ENCODE results near the gene KLHL8.

KLHL8 gene

DNA sequence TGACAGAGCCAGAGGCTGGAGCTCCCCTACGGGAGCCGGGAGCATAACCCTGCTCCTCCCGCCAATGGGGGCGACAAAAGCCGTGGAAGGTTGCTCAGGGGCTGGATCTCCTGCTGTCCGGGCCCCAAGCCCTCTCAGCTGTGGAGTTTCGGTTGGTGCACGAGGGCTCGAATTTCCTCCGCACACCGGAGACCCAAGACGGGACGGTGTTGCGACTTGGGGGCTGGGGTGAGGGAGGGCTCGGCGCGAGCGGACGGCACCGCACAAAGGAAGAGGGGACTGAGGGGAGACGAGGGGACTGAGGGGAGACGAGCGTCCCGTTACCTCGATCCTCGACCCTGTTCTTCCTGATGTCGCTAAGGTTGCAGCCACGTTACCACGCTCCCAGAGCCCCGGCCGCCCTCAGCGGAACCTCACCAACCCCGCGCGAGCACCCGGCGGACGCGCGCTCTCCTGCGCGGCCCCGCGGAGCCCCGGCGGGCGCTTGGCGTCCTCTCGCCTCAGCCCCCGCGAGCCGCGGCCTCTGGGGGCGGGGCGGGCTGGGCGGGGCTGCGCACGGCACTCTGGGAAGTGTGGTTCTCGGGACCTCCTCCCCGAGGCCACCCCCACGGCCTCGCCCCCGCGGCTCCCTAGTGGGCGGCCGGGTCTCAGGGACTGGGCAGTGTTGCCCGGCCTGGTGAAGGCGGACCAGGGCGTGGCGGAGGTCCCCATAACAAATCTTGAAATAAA lies at the start of gene KLHL8:
TSS of gene KLHL8 (minus strand) at position 525 of the 729 bp plus-strand sequence. CDS start 25,079 bp downstream, outside the sequence.
- DNase-seq: peak; percentile 88

DNA sequence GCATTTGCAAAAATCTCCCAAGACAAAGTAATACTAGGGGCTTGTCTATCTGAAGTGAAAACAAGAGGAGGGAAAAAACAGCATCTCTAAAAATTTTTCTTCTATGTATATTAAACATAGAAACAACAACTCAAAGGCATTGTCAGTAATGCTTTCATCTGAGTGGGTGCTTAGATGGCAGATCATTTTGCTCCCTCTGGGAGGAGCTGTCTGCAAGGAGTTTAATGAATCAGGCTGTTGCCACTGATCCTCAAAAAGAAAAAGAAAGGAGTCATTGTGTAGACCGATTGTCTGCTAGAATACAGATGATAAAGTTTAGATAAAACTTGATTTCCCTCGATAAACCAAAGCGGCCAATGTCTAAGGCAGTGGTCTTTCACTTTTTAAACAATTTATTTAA lies 49.7 kb upstream of the KLHL8 start:
- DNase-seq: no peak

DNA sequence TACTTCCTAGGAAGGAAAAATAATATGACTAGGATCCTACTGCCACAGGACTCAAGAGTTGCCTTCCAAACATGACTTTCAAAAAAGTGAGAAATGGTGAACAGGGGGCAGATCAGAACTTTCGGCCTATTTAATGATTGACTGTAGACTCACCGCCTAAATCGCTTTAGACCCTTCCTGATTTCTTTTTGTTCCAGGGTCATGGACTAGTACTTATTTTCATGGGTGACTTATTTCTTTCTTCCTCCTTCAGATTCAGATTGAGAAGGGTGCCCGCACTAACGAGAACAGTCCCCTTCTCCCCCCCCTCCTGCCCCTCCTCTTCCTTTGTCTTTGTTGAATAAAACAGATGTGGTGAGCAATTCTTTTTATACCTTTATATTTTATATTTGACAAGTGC lies 48.0 kb upstream of the KLHL8 start:
- no peak for DNase-seq

DNA sequence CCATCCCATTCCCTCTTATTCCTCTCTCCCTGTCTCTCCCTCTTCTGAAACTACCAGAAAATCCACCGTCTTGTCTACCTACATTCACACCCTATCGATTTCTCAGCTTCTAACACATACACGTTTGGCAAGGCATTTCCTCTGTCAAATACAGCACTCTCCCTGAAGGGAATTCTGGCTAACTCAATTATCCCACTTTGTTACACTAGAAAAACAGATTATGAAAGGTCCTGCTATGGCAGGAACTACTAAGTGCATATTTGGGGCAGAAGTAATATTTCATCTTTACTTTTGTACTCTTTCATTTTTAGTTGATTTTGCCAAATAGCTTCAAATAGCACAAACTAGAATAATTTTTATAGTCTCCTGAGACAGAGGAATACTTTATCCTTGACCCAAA lies 46.6 kb upstream of the KLHL8 start:
- no peak for DNase-seq

DNA sequence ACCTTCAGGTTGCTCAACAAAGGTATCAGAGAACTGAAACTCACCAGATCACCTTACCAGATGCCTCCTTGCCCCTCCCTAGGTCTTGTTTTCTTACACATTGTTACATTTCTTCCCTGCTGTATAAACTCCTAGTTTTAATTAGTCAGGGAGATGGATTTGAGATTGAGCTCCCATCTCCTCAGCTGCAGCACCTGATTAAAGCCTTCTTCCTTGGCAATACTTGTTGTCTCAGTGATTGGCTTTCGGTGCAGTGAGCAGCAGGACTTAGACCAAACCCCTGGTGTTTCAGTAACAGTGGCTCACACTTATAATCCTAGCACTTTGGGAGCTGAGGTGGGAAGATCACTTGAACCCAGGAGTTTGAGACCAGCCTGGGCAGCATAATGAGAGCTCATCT lies 42.5 kb upstream of the KLHL8 start:
- DNase-seq: no peak

DNA sequence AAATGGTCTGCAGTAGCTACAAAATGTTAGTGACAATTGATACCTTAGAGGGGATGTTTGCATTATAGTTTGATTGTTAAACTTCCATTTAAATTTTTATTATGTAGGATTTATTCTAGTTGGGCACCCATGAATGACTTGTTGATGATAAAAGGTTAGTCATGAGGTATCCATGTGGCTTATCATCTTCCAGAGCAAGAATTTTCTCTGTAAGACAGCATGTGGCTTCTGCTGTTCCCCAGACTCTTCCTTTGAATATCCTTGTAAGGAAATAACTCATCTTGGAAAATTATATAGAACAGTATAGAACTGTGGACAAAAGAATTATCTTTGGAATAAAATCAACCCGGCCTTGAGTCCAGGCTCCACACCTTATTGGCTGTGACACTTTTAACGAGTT lies 40.1 kb upstream of the KLHL8 start:
- DNase-seq: no peak

DNA sequence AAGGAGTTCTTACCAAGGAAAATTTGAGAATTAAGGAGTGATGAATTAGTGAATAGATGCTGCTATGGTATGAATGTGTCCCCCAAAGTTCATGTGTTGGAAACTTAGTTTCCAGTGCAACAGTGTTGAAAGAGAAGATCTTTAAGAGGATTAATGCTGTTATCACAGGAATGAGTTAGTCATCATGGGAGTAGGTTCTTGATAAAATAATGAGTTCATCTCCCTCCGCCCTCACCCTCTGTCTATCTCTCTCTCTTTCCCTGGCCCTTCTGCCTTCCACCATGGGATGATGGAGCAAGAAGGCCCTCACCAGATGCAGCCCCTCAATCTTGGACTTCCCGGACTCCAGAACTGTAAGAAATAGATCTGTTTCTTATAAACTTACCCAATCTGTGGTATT lies 38.3 kb upstream of the KLHL8 start:
- DNase-seq: no peak

DNA sequence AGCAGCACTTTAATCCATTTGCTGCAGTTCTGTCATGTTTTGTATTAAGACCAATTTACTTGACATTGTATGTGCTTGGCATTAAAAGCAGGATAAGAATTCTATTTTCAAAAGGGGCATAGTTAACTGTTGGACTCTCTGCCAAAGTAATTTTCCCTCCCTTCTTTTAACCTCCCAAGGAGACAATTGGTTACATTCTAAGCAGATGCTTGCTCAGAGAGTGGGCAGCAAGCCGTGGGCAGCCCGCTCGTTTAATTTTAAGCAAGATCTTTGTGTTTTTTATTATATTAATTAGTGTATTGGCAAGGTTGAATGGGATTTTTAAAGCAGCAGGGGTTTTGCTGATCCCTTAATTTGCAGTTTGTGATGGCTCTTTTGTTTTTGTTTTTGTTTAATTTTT lies 37.1 kb upstream of the KLHL8 start:
- no peak for DNase-seq

DNA sequence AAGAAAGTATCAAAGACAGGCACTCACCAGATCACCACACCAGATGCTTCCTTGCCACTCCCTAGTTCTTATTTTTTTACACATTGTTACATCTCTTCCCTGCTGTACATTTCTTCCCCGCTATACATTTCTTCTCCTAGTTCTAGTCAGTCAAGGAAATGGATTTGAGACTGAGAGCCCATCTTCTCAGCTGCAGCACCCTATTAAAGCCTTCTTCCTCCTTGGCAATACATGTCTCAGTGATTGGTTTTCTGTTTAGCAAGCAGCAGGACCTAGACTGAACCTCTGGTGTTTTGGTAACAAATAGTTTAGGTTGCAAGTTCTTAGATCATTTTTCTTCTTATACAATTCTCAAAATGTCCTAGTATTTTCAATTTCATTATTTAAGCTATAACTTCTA lies 35.3 kb upstream of the KLHL8 start:
- no peak for DNase-seq

DNA sequence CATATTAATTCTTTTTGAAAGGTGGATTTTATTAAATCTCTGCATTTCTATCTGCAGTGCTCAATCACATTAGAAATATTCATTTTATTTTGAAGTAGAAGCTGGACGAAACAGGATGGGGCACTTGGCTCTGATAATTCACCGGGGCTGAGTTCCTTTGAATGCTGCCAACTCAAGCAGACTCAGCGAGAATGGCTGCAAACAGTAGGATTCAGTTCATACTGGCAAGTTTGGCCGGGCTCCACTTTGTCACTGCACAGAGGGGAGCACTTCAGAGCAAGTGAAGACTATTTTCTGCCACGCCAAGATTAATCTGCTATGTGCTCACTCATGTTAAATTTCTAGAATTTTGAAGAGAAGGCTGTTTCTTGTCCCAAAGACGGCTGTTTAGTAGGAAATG lies 30.7 kb upstream of the KLHL8 start:
- DNase-seq: no peak

DNA sequence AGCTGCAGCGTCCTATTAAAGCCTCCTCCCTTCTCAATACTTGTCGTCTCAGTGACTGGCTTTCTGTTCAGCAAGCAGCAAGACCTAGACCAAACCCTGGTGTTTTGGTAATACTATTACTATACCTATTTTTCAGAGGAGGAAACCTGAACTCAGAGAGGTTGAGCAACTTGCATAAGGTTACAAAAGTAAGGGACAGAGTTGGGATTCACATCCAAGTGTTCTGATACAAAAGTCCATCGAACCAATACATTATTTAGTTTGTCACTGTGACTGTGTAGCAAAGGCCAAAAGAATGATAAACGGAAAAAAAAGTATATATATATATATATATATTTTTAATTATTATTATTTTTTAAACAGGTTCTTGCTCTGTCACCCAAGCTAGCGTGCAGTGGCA lies 29.9 kb upstream of the KLHL8 start:
- DNase-seq: no peak

DNA sequence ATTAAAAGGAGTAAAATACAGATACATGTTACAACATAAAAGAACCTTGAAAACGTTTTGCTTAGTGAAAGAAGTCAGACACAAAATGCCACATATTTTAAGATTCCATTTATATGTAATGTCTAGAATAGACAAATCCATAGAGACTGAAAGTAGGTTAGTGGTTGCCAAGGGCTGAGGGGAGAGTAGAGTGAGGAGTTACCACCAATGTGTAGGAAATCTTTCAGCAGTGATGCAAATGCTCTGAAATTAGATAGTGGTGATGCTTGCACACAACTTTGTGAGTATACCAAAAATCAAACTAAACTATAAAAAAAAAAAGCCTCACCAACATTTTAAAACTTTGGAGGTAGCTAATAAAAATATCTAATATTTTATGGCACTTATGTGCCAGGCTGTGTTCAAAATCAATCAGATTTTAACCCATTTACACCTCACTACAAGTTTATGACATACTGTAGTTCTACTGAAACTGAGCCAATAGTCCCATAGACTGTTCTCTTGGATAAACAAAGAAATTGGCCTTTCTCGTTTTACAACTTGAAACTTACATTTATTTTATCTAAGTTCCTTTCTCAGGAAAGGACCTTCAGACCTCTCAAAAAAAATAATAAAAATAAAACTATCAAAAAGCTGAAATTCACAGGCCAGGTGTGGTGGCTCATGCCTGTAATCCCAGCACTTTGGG lies 29.1 kb upstream of the KLHL8 start:
- DNase-seq: no peak

DNA sequence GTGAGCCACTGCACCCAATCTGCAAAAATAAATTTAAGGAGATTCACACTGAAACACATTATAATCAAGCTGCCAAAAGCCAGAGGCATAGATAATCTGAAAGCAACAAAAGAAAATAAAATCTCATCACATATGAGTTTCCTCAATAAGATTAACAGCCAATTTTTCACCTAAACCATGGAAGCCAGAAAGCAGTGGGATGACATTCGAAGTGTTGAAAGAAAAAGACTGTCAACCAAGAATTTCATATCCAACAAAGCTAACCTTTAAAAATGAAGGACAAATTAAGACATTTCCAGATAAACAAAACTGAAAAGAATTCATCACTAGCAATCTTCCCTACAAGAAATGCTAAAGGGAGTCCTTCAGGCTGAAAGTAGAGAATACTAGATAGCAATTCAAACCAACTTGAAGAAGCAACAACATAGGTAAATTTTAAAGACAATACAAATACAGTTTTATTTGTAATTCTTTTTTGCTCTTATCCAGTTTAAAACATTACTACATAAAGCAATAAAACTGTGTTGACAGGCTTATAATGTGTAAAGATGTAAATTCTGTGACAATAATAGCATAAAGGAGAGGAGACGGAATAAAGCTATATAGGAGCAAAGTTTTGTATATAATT lies 23.1 kb upstream of the KLHL8 start:
- no peak for DNase-seq

DNA sequence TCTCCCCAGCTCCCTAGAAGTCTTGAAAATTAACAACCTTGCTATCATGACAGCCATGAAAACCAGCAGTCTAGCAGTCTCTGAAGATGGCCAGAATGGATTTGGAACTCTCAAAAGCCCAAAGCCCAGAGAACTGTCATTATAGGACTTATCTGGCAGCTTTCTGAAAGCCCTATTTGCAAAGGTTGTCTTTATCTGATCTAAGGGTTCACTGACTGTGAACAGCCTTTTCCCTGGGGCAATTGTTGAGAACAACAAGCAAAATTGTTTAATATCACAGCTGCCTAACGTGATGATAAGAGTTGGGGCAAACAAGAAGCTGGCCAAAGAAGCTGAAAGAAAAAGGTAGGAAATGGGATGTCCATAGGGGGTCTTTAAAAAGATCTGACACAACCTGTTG lies 20.9 kb upstream of the KLHL8 start:
- no peak for DNase-seq

DNA sequence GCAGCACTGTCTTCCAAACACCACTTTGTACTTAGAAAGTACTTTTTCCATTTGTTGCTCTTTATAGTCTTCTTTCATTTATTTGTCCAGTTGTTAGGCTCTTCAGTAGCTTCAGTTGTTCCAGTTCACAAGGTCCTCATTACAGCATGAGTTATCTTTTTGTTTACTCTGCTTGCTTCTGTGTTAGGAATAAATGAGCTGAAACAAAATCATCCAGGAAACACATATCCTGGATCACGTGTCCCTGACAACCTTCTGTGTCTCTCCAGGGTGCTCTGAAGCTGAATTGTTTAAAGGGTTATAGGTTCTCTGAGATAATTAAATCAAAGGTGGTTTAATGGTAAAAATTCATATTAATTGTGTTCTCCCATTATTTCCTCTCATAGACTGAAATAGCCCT lies 19.9 kb upstream of the KLHL8 start:
- no peak for DNase-seq

DNA sequence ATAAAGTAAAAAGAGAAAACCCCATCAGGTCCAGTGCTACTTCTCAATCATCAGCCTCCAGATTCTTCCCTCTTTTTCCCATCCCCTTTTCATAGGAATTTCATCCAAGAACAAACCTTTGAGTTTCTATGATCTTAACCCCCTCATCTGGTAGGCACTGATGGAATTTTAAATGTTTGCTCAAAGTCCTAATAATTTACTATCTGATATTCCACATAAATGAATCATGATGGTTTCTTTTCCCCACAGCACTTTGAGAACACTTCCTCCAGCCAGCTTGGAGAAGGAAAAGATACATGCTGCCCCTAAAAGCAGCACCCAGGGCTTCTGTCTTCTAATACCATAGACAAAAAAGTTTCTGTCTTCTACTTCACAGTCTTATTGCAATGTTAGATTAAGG lies 19.4 kb upstream of the KLHL8 start:
- no peak for DNase-seq

DNA sequence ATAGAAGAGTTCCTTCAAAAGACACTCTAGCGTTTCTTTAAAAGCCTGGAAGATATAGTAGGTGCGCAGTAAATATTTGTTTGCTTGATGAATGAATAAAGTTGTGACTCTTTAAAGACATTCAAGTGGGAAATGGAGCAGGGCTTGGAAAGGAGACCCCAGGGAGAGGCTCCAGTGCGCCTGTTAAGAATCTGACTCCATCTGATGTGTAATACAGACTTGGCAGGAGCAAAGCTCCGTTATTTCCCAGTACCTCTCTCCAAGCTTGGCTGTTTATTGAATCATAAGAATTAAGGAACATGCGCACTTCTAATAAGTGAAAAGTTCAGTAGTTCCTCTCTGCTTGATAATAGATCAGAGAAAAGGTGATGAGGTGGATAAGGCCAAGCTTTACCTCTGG lies 18.8 kb upstream of the KLHL8 start:
- DNase-seq: no peak

DNA sequence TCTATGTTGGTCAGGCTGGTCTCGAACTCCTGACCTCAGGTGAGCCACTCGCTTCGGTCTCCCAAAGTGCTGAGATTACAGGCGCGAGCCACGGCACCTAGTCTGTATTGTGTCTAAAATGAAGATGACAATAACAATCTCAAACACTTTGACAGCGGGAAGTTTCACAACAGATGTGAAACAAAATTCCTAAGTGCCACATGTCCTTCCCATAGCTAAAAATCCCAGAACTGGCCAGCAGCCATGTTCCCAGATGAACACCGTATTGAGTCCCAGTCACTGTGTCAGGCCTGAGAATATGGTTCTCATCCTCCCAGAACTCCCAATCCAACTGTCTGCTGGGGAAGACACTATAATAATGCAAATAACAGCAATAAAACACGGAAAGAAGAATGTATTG lies 16.4 kb upstream of the KLHL8 start:
- DNase-seq: no peak

DNA sequence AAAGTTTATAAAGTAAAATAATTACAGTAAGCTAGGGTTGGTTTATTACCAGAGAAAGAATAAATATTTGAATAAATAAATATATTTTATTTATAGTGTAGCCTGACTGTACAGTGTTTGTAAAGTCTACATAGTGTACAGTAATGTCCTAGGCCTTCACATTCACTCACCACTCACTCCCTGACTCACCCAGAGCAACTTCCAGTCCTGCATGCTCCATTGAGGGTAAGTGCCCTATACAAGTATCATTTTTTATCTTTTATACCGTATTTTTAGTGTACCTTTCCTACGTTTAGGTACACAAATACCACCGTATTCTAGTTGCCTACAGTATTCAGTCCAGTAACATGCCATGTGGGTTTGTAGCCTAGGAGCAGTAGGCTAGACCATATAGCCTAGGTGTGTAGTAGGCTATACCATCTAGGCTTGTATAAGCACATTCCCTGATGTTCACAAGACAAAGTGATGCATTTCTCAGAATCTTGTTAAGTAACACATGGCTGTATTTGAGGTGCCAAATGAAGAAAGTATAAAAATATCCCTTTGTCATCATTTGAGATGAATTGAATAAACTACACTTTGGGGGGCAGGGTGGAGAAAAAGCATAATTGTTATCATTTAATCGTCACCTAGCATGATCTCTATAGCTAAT lies 14.7 kb upstream of the KLHL8 start:
- no peak for DNase-seq

DNA sequence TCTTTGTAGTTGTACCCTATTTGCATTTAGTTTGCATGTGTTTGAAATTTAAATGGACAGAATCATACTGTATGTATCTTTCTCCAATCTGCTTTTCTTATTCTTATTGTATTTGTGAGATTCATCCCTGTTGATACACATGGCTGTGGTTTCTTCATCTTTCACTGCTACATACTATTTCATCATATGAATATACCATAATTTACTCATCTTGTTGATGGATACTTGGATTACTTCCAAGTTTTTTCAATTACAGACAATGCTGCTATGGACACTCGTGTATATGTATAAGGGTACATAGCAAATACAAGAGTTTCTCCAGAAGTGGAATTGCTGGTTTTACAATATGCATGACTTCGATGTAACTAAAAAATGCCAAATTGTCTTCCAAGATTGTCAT lies 11.8 kb upstream of the KLHL8 start:
- no peak for DNase-seq

DNA sequence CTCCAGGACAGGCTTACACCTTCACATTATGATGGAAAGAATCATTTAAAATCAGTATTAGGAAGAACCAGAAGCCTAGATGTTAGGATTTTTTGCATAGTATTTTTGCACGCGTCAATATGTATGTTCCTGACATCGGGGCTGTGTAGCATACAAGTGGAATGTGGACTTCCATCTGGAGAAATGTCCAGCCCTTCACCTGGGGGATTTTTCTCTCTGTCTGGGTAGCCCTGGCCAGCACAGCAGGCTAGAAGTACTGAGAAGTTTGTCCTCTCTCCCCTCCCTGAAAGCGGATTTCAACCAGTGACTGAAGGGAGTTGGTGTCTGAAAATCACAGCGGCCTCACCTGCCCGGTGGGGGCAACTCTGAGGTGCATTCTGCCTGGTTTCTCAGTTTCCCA lies 10.4 kb upstream of the KLHL8 start:
- no peak for DNase-seq

DNA sequence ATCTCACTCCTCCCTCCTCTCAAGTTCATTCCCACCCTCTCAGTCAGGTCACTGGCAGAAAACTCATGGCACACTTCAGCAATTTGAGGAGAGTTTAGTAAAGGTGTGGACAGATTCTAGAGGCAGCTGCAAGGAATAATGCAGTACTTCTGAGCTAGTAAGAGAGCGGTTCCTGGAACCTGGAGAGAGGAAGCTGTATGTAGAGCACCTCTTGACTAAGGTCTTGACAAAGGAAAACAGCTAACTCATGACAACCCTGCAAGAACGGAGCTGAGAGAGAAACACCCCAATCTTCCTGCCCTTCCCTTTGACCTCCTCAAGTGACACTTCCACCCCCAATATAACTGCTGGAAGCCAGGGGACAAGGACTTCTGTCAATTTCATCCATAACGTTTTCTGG lies 9.6 kb upstream of the KLHL8 start:
- no peak for DNase-seq

DNA sequence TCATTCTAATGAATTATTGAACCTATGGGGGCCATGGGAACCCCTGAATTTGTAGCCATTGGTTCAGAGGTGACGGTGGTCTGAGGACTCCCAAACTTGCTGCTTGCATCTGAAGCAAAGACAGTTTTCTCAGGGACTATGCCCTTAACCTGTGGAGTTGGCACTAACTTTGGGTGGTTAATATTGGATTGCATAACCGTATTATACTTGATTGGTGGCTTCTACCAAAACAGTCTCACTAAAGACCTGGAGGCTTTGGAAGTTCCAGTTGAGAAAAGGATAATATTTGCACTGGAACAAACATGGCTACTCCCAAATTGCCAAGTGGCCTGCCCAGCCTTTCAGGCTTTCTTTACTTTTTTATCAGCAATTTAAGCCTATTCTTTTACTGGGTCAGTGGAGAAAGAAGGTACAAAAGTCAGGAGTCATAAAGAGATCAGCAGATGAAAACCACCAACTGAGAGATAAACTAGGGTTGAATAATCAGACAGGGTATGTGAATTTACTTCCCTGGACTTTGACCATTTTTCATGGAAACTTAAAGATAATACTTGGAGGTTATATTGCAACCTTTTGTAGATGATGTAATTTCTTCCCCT lies 7.9 kb upstream of the KLHL8 start:
- DNase-seq: no peak

DNA sequence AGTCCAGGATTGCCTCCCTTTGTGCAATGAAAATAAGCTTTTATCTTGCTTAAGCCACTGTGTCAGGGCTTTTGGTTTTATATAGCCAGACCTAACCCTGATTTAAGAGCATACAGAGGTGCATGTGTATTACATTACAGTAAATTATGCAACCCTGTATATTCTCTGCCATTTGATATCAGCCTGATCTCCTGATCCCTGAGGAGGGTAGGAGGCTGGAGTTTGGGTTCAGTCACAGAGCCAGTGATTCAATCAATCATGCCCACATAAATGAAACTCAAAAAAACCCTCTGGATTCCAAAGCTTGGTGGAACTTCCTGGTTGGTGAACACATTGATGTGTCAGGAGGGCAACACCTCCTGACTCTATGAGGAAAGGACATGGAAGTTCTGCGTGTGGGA lies 7.3 kb upstream of the KLHL8 start:
- no peak for DNase-seq

Measured in CD4-positive, alpha-beta T cell treated with Interleukin-17A for 1 hour (primary cell).